ENCODE results near the gene TBC1D30. TPM values are rescaled to one million over a fixed set of nuclear protein-coding genes. Genes with fewer than 3 reads are reported as not detected.

Gene TBC1D30
- total RNA-seq, 2 donors from 2014 or later = 68.7 to 91.0 TPM

GRCh38 chr12:64883264-64884163, 59.1 kb downstream of the TBC1D30 start:
- H3K36me3 ChIP-seq (replicated peaks in 1 of 2; ENCODE audit: insufficient read depth in 1 of 2, low read depth in 2 of 2) = no peaks in the 10 kb centered on the region
- intact Hi-C loops (cut with DNase I) = no loop called here
- no peak overlapping the region for H3K27ac ChIP-seq
- no peaks in the 10 kb centered on the region for H3K9me3 ChIP-seq
- no peaks in the 10 kb centered on the region for H3K4me1 ChIP-seq
- TF ChIP-seq POLR2A (IDR thresholded peaks at IDR 0.05) (no peak), CTCF (IDR thresholded peaks at IDR 0.05) (no peak)
- DNase-seq = no peak
- ATAC-seq = no peak
- H3K4me3 ChIP-seq = no peak overlapping the region
- no peaks in the 10 kb centered on the region for H3K27me3 ChIP-seq
- WGBS, 2 donors = 67 to 79% methylated on average over 16 to 17 of the region's 17 CpGs

- Histone ChIP-seq H3K9me3 (no peaks in the 10 kb centered on the region), H3K36me3 (replicated peaks in 1 of 2; ENCODE audit: insufficient read depth in 1 of 2, low read depth in 2 of 2) (no peaks in the 10 kb centered on the region), H3K27ac (no peak overlapping the region), H3K4me1 (no peaks in the 10 kb centered on the region), H3K27me3 (no peaks in the 10 kb centered on the region), H3K4me3 (no peak overlapping the region)
- WGBS, 2 donors = 88 to 89% methylated on average over 3 of the region's 3 CpGs
- no peak for ATAC-seq
- no peak for TF ChIP-seq POLR2A (IDR thresholded peaks at IDR 0.05)
- no peak for TF ChIP-seq CTCF (IDR thresholded peaks at IDR 0.05)
- intact Hi-C loops (cut with DNase I) = no loop called here
- DNase-seq = no peak
Observed at GRCh38 chr12:64884164-64884542, 59.7 kb downstream of the TBC1D30 start.

- 89 to 92% methylated on average over 3 of the region's 3 CpGs for WGBS, 2 donors
- H3K4me1 ChIP-seq = no peaks in the 10 kb centered on the region
Observed at GRCh38 chr12:64884728-64885127, 60.3 kb downstream of the TBC1D30 start.

GRCh38 chr12:64889434-64890216, 65.2 kb downstream of the TBC1D30 start:
- H3K36me3 ChIP-seq (replicated peaks in 1 of 2; ENCODE audit: insufficient read depth in 1 of 2, low read depth in 2 of 2) = no peaks in the 10 kb centered on the region
- peak in 2 of 4 donors; percentile 7 to 26 for DNase-seq
- no peaks in the 10 kb centered on the region for H3K9me3 ChIP-seq
- intact Hi-C loops (cut with DNase I) = loop anchor here (5.0 kb wide), 1 partner anchor 228 kb away; no protein-coding TSS in a partner anchor
- no peak overlapping the region for H3K4me3 ChIP-seq
- ATAC-seq = peak; percentile 48
- TF ChIP-seq POLR2A (IDR thresholded peaks at IDR 0.05) = no peak
- no peak for TF ChIP-seq CTCF (IDR thresholded peaks at IDR 0.05)
- H3K27ac ChIP-seq = no peak overlapping the region
- H3K27me3 ChIP-seq = no peaks in the 10 kb centered on the region
- WGBS, 2 donors = 27 to 44% methylated on average over 11 of the region's 11 CpGs
- H3K4me1 ChIP-seq = no peaks in the 10 kb centered on the region

More at GRCh38 chr12:64884728-64885127, 60.3 kb downstream of the TBC1D30 start:
- TF ChIP-seq CTCF (IDR thresholded peaks at IDR 0.05) (no peak), POLR2A (IDR thresholded peaks at IDR 0.05) (no peak)
- Histone ChIP-seq H3K4me3 (no peak overlapping the region), H3K27ac (no peak overlapping the region), H3K9me3 (no peaks in the 10 kb centered on the region), H3K36me3 (replicated peaks in 1 of 2; ENCODE audit: insufficient read depth in 1 of 2, low read depth in 2 of 2) (no peaks in the 10 kb centered on the region), H3K27me3 (no peaks in the 10 kb centered on the region)
- DNase-seq (no peak), ATAC-seq (no peak)
- intact Hi-C loops (cut with DNase I) = no loop called here
